Vagina (tissue), 2 donors: Measurements from ENCODE around the gene ASAP2. TPM values are rescaled to one million over a fixed set of nuclear protein-coding genes. Genes with fewer than 3 reads are reported as not detected.

Experiments
- DNase-seq, 2 donors: peaks; one replicate each; pipeline ENCODE4 v3.0.0-alpha.2; 2017; ENCODE audit errors: extremely low spot score in 2 of 2
- H3K27ac ChIP-seq: fragments of 200-600 bp; sonication (generic); one replicate; pipeline ENCODE4 v1.5.1; 2019
- H3K27me3 ChIP-seq: fragments of 200-600 bp; sonication (generic); one replicate; pipeline ENCODE4 v1.5.1; 2019
- H3K36me3 ChIP-seq, 2 donors: fragments of 200-600 bp; sonication (generic); one replicate each; pipeline ENCODE4 v1.5.1; 2017 to 2019
- H3K4me1 ChIP-seq: fragments of 200-600 bp; sonication (generic); one replicate; pipeline ENCODE4 v1.5.1; 2019
- H3K4me3 ChIP-seq, 2 donors: fragments of 200-600 bp; sonication (generic); 1 replicate in 1 of 2; 2 replicates in 1 of 2; pipeline ENCODE4 v1.5.1; 2016 to 2019
- H3K9me3 ChIP-seq: fragments of 200-600 bp; sonication (generic); one replicate; pipeline ENCODE4 v1.5.1; 2019
- CTCF ChIP-seq, 3 experiments: fragments of 450-650 bp in 2 of 3; fragments of 200-600 bp in 1 of 3; sonication (generic) in 1 of 3; IDR thresholded peaks; one replicate each; pipeline ENCODE4 v1.5.1; 2017 to 2019; ENCODE audit warnings: antibody characterized with exemption in 3 of 3, mild to moderate bottlenecking in 2 of 3, moderate library complexity in 2 of 3
- POLR2A ChIP-seq, 2 donors: fragments of 450-650 bp; IDR thresholded peaks; one replicate each; pipeline ENCODE4 v1.6.1; 2017; ENCODE audit warnings: antibody characterized with exemption in 2 of 2, mild to moderate bottlenecking in 2 of 2, moderate library complexity in 2 of 2
- POLR2AphosphoS5 ChIP-seq, 2 donors: sonication (generic); formaldehyde crosslinking; IDR thresholded peaks; one replicate each; pipeline ENCODE4 v1.9.0; 2017; ENCODE audit warnings: antibody characterized with exemption in 2 of 2, mild to moderate bottlenecking in 2 of 2, low read depth in 1 of 2; ENCODE audit not compliant: insufficient read depth in 1 of 2
- intact Hi-C: fragments of 100-400 bp; cut with DNase I; formaldehyde crosslinking; loops from one replicate; pipeline ENCODE4 v1.15.1; 2023
- total RNA-seq: library from RNA; depleted of rRNA; stranded (reverse); fragments of >200 nt; gene quantifications from one replicate; pipeline ENCODE4 v1.2.3, GENCODE V29; 2016

ASAP2 gene
- total RNA-seq, 1 donor from 2014 or later = 36.3 TPM

GRCh38 chr2:9269695-9270360 is 63.2 kb downstream of the ASAP2 start:
- no peak overlapping the region for H3K27ac ChIP-seq
- no peaks in the 10 kb centered on the region for H3K36me3 ChIP-seq
- no peak for DNase-seq
- peaks cover 5% of the 10 kb centered on the region for H3K4me1 ChIP-seq
- H3K9me3 ChIP-seq = no peaks in the 10 kb centered on the region
- intact Hi-C loops = loop anchor here (10.0 kb wide), 1 partner anchor 45 kb away; no protein-coding TSS in a partner anchor
- no peak overlapping the region for H3K4me3 ChIP-seq
- no peak for TF ChIP-seq POLR2AphosphoS5 (IDR thresholded peaks at IDR 0.05; ENCODE audit: insufficient read depth in 1 of 2, low read depth in 1 of 2)
- TF ChIP-seq CTCF (IDR thresholded peaks at IDR 0.05) = no peak
- no peaks in the 10 kb centered on the region for H3K27me3 ChIP-seq

- H3K27me3 ChIP-seq = no peaks in the 10 kb centered on the region
- H3K36me3 ChIP-seq = no peaks in the 10 kb centered on the region
- no peak overlapping the region for H3K4me3 ChIP-seq
- TF ChIP-seq CTCF (IDR thresholded peaks at IDR 0.05) (no peak), POLR2AphosphoS5 (IDR thresholded peaks at IDR 0.05; ENCODE audit: insufficient read depth in 1 of 2, low read depth in 1 of 2) (no peak), POLR2A (IDR thresholded peaks at IDR 0.05) (no peak)
- peaks cover 17% of the 10 kb centered on the region for H3K4me1 ChIP-seq
- intact Hi-C loops = no loop called here
- H3K9me3 ChIP-seq = no peaks in the 10 kb centered on the region
- no peak overlapping the region for H3K27ac ChIP-seq
- no peak for DNase-seq
Measured at GRCh38 chr2:9271091-9271490, 64.5 kb downstream of the ASAP2 start.

GRCh38 chr2:9271691-9272090 is 65.1 kb downstream of the ASAP2 start:
- Histone ChIP-seq H3K4me3 (no peak overlapping the region), H3K27ac (no peak overlapping the region), H3K4me1 (peaks cover 21% of the 10 kb centered on the region), H3K27me3 (no peaks in the 10 kb centered on the region), H3K36me3 (no peaks in the 10 kb centered on the region), H3K9me3 (no peaks in the 10 kb centered on the region)
- TF ChIP-seq POLR2AphosphoS5 (IDR thresholded peaks at IDR 0.05; ENCODE audit: insufficient read depth in 1 of 2, low read depth in 1 of 2) (no peak), POLR2A (IDR thresholded peaks at IDR 0.05) (no peak), CTCF (IDR thresholded peaks at IDR 0.05) (no peak)
- DNase-seq = no peak
- intact Hi-C loops = no loop called here

GRCh38 chr2:9273486-9274130 is 67.0 kb downstream of the ASAP2 start:
- Histone ChIP-seq H3K27me3 (no peaks in the 10 kb centered on the region), H3K36me3 (no peaks in the 10 kb centered on the region), H3K27ac (no peak overlapping the region), H3K4me1 (peaks cover 24% of the 10 kb centered on the region), H3K4me3 (no peak overlapping the region), H3K9me3 (no peaks in the 10 kb centered on the region)
- intact Hi-C loops = no loop called here
- TF ChIP-seq POLR2A (IDR thresholded peaks at IDR 0.05) = no peak
- no peak for TF ChIP-seq POLR2AphosphoS5 (IDR thresholded peaks at IDR 0.05; ENCODE audit: insufficient read depth in 1 of 2, low read depth in 1 of 2)
- TF ChIP-seq CTCF (IDR thresholded peaks at IDR 0.05) = no peak
- DNase-seq = no peak

- Histone ChIP-seq H3K4me3 (no peak overlapping the region), H3K36me3 (no peaks in the 10 kb centered on the region), H3K27me3 (no peaks in the 10 kb centered on the region), H3K27ac (no peak overlapping the region), H3K9me3 (no peaks in the 10 kb centered on the region), H3K4me1 (peaks cover 24% of the 10 kb centered on the region)
- no peak for DNase-seq
- intact Hi-C loops = no loop called here
- TF ChIP-seq POLR2A (IDR thresholded peaks at IDR 0.05) (no peak), CTCF (IDR thresholded peaks at IDR 0.05) (no peak), POLR2AphosphoS5 (IDR thresholded peaks at IDR 0.05; ENCODE audit: insufficient read depth in 1 of 2, low read depth in 1 of 2) (no peak)
Measured at GRCh38 chr2:9274701-9275343, 68.2 kb downstream of the ASAP2 start.
